NCI-H2196 treated with DMSO at 0.1 percent for 48 hours (cell line): ENCODE measurements around the gene SYDE2.
"Not testable (repeated sequence)": the region's sequence is repeated elsewhere in the genome, so short reads cannot be mapped to it uniquely, and the experiment has no call there.

ENCODE experiments used
- DNase-seq: peaks from one replicate; lab custom pipeline; 2025; ENCODE audit not compliant: unreplicated experiment; lab: John Stamatoyannopoulos, UW

SYDE2 gene, protein sequence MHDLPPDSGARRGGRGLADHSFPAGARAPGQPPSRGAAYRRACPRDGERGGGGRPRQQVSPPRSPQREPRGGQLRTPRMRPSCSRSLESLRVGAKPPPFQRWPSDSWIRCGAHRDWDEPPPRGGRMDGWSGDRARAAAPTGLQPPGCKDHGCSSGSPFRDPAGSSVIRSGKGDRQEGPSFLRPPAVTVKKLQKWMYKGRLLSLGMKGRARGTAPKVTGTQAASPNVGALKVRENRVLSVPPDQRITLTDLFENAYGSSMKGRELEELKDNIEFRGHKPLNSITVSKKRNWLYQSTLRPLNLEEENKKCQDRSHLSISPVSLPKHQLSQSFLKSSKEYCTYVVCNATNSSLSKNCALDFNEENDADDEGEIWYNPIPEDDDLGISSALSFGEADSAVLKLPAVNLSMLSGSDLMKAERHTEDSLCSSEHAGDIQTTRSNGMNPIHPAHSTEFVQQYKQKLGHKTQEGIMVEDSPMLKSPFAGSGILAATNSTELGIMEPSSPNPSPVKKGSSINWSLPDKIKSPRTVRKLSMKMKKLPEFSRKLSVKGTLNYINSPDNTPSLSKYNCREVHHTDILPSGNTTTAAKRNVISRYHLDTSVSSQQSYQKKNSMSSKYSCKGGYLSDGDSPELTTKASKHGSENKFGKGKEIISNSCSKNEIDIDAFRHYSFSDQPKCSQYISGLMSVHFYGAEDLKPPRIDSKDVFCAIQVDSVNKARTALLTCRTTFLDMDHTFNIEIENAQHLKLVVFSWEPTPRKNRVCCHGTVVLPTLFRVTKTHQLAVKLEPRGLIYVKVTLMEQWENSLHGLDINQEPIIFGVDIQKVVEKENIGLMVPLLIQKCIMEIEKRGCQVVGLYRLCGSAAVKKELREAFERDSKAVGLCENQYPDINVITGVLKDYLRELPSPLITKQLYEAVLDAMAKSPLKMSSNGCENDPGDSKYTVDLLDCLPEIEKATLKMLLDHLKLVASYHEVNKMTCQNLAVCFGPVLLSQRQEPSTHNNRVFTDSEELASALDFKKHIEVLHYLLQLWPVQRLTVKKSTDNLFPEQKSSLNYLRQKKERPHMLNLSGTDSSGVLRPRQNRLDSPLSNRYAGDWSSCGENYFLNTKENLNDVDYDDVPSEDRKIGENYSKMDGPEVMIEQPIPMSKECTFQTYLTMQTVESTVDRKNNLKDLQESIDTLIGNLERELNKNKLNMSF

DNA sequence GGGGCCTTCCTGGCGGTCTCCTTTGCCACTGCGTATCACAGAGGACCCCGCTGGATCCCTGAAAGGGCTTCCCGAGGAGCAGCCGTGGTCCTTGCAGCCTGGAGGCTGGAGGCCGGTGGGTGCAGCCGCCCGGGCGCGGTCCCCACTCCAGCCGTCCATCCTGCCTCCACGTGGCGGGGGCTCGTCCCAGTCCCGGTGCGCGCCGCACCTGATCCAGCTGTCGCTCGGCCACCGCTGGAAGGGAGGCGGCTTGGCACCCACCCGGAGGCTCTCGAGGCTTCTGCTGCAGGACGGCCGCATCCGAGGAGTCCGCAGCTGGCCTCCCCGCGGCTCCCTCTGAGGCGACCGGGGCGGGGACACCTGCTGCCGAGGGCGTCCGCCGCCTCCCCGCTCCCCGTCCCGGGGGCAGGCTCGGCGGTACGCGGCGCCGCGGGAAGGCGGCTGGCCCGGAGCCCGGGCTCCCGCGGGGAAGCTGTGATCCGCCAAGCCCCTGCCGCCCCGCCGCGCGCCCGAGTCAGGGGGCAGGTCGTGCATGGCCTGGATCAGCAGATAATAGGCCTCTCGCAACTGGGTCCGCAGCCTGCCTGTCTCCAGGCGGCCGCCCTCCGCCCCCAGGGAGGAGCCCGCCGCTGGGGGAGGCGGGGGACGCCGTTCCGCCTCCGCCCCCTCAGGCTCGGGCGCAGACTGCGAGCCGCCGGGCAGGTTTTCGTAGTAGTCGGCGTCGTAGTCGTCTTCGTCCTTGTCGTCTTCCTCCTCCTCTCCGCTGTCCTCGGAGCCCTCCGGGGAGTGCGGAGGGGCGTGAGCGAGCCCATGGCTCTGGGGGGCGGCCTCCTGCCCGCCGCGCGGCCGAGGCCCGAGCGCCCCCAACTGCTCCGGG is at the start of gene SYDE2:
TSS of gene SYDE2 (minus strand) at position 554 of the 877 bp plus-strand sequence. CDS start at position 534, 20 bp downstream.
- peak; percentile 49 for DNase-seq

DNA sequence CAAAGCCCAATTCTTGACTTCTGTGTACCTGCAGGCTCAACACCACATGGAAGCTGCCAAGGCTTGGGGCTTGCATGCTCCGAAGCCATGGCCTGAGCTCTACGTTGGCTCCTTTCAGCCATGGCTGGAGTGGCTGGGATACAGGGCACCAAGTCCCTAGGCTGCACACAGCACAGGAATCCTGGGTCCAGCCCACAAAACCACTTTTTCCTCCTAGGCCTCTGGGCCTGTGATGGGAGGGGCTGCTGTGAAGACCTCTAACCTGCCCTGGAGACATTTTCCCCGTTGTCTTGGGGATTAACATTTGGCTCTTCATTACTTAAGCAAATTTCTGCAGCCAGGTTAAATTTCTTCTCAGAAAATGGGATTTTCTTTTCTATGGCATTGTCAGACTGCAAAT is 48.2 kb upstream of the SYDE2 start:
- DNase-seq = not testable (repeated sequence)

DNA sequence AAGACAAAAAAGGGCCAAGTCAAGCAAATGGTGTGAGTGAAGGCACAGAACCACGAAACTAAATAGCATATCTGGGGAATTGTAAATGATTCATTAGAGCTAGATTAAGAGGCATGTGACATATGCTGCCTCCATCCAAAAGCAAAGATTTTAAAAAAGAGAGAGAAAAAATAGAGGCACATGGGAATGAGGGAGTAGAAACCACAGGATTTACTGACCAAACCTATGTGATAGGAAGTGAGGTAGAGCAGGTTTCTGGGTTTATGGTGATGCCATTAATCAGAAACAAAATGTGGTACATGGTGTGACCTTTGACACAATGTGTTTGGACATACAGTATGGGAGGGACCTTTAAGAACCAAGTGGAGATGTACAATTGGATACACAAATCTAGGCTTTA is 45.1 kb upstream of the SYDE2 start:
- no peak for DNase-seq

DNA sequence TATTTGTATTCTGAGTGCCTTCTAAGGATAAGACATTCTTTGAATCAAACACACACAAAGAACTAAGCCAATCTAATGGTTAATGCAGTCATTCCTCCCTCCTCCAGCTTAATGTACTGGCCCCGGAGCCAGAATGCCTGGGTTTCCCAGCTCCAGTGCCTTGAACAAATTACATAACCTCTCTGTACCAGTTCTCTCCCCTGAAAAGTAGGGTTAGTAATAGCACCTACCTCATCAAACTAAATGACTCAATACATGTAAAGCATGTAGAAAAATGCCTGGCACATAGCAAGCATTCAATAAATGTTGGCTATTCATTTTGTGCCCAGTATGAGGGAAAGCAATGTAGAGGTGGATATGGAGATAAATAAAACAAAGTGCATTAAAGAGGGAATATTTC is 44.6 kb upstream of the SYDE2 start:
- DNase-seq = no peak

DNA sequence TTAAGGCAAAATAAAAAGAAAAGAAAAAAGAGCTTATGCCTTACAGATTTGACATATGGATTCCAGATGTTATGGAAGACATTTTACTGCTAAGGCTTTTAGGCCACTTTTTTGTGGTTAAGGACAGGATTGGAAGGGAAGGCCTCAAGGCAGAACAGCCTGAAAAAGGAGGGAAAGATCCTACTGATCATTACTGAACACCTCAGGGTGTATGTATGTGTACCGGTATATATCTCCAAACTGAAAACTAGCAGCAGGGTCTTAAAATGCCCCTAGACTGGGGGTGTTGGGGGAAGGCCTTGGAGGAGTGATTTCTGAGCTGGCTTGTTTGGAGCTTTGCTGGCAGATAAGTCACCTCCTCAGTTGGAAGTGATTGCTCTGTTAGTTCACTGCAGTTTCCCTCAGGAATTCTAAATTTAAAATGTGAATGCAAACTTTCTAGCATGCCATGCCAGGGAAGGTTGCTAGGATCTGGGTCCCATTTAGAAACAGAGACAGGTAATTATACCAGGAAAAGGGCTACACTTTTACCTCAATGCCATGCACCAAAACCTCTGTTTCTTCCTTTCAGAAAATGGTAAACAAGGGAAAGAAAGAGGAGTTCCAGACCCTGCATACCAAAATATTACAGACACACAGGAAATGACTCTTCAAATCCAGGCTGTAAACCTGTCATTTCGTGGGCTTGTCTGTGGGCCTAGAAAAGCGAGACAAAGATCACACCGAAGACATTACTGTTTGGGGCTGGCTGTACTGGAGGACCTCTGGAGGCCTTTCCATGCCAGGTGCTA is 43.6 kb upstream of the SYDE2 start:
- no peak for DNase-seq

DNA sequence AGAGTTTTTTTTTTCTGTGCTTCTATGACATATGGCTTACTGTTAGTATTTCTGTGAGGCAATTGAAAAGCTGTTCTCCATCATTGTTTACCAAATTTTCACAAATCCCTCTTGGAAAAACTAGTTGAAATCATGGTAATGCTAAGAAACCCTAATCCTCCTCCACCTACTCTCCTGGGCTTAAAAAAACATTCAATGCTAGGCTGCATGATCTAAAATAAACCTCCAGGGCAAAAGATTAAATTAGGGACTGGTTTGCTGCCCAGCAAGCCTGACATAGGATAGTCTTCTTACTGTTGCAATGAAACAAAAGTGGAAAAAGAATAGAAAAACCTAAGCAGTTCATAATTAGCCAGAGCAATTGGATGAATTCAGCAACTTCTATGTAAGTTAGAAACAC is 42.6 kb upstream of the SYDE2 start:
- no peak for DNase-seq

DNA sequence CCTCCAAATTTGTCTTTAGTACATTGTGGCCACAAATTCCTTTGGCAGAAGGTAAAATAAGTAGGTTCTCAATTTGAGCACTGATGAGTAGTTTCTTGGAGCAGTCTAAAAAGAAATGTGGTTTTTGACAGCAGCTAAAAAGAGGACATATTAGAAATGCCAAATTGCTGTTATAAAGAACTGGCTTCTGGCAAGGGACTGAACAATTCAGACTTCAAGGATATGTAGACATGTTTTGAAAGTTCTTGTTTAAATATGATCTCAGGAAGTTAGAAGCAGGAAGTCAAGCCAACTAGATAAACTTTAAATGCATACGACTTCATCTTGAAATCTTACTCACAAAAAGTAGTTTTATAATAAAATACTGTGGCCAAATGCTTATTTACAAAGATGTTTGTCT is 39.8 kb upstream of the SYDE2 start:
- DNase-seq = no peak

DNA sequence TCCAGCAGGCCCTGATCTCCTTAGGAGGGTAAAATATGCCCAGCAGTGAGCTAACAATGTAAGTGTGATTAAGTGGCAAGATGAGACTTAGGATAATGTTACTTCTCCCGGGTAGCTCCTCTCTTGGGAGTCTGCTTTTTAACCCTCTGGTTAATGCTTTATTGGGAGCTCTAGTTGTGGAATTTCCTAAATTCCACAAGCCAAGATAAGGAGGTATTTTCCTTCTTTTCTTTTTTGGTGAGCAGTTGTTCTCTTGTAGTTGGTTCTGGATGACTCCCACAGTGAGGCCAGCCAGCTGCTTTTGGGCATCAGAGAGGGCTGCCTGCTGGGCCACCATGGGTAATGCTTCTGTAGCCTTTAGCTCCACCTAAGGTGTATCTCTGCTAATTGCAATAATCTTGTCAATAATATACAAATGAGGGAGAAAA is 39.4 kb upstream of the SYDE2 start:
- DNase-seq = peak; percentile 18

DNA sequence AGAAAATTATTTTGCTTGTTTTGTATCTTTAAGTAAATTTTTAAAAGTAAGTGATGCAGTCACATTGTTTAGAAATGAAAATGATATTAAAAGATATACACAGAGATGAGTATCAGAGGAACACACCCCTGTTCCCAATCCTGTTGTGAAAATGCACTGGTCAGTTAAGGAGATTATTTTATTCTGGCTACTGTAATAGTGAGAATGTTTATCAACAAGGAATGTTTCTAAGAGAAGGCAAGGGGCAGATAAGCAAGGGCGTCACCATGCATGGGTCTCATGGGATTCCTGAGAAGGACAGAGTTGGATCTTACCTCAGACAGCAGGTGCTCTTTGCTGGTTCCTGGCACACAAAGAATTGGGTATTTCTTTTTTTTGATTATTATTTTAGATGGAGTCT is 36.8 kb upstream of the SYDE2 start:
- DNase-seq = no peak

DNA sequence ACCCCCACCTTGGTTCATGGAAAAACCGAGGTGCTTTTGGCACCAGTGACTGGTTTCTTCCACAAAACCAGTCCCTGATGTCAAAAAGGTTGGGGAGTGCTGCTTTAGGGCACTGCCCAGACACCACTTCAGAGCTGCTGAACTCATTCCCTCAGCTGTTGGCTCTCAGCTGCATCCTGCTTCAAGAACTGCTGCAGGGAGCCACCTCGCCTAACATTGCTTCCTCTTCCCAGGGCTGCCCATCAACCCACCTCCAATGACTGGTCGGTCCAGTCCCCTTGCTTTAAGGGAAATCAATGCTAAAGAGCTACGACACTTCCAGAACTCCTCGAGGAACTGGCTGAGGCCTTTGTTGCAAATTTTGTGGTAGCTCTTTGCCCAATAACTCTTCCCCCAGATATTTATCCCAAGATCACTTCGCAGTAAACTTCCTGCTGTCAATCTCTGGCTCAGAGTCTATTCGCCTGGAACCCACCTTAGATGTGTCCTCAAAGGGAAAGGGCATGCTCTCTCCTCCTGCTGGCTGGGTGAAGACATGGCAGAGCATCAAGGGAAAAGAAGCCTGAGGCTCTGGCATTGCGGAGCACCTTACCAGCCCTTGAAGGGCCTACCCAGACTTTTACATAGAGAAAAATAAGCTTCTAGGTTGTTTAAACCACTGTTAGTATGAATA is 29.6 kb upstream of the SYDE2 start:
- DNase-seq = no peak

DNA sequence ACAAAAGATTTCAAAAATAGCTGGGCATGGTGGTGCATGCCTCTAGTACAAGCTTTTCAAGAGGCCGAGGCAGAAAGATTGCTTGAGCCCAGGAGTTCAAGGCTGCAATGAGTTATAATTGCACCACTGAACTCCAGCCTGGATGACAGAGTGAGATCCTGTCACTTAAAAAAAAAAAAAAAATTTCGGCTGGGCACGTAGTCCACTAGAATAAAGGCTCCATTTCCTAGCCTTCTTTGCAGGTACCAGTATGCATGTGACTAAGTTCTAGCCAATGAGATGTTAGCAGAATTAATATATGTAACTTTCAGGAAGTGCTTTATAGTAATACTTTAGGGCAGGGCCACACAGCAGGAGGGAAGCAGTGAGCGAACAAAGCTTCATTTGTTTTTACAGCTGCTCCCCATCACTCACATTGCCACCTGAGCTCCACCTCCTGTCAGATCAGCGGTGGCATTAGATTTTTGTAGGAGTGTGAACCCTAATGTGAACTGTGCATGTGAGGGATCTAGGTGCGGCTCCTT is 28.8 kb upstream of the SYDE2 start:
- DNase-seq = no peak

DNA sequence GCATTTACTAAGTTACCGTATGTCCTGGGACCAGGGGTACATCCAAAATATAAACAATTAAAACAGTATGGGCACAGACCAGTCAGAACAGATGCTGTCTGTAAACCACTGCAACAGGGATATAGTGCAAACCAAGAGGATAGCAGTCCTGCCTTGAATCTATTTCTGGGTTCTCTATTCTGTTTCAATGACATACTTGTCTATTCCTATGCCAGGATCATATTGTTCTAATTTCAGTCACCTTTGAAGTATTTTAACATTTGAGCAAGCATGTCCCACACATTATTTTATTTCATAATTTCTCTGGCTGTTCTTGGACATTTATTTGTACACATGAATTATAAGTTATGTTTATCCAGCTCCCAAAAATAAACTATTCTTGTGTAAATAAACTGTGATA is 28.2 kb upstream of the SYDE2 start:
- no peak for DNase-seq

DNA sequence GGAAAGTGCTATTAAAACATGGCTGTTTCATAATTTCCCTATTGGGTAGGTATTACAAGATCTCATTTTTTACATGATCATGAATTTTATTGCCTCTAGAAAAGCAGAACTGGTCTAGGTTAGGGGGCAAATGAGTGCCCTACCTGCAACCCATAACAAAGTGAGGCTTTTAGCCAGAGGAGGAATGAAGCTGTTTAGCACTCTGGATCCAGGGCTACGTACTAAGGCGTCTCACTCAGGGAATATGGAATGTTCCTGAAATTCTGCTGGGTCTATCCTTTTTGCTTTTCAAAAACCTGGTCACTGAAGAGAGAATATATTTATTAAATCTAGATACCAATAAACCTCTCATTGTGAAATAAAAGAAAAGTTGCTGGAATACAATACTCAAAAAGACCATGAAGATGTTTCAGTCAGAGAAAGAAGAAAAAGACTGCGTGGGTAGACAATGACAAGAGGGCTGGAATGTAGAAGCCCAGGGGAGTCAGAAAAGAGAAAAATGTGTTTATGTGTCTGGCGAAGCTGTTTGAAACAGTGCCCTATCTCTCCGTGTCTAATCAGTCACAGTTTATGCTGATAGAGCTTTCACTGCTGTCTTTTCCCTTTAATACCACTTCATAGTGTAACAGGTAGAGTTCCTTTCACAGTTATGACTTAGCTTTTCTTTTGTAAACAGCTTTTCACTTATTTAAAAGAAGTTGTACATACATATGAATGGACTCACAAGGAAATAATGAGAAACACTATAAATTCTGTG is 25.0 kb upstream of the SYDE2 start:
- DNase-seq = no peak

DNA sequence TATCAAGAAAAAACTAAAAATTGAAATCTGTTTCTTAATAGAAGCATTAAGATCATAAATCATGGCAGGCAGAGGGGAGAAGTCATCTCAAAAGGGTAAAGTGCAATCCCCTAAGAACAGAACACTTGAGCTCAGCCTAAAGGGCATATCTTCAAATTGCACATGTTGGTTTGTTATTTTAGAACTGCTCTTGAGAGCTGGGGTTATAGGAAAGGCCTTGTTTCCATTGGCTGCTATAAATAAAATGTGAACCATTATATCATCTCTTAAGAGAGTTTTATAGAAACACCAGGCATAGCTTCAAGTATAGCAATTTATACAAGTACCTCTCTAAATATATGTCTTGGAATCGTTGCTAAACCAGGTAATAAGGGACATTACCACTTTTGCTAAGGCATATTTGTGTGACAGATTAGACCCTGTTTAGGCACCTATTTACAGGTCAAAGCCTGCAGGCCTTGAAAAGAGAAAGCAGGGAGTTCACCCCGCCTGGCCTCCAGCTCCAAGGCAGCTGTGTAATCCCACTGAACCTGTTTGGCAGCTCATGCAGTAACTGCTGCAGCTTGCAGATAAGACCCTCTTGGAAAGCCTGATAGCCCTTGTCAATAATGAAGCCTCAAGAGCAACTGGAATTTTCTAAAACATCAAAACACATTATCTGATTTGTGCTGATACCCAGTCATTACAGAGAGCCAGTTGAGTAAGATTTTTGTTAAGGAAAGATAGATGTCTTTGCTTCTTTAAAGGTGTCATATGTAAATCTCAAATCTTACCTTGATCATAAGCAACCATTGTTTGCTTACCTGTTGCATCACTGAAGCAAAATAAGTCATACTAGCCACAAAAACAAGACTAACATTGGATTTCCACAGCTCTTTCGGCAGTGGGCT is 24.2 kb upstream of the SYDE2 start:
- no peak for DNase-seq

DNA sequence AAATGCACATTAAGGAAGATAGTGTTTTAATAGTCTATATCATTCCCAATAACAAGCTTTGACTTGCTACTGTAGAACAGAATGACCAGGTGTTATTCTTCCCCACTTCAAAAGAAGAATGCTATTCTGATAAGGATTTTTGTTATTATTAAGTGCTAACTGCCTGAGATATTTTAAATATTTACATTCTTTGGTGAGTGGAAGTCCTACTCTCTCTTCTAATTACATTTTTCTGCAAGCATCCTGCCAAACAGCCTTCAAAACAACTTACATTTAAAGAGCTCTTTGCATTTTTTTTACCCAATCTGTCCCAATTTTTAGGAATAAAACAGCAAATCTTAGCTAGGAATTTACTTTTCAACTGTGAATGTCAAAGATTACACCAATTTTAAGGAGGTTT is 23.5 kb upstream of the SYDE2 start:
- no peak for DNase-seq

DNA sequence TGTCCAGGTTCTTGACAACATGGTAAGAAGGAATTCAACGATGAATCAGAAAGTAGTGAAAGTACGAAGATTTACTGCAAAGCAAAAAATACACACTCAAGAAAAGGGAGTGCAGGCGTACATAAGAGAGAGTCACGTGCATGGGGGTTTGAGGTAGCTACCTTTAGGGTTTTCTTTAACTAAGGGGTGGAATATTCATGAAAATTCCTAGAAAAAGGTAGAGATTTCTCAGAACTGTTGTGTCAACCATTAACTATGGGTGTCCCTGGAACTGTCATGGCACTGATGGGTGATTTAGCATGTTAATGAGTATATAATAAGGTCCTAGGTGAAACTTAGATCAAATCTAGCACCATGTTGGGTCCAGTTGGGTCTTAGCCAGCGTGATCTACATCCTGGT is 22.5 kb upstream of the SYDE2 start:
- no peak for DNase-seq

DNA sequence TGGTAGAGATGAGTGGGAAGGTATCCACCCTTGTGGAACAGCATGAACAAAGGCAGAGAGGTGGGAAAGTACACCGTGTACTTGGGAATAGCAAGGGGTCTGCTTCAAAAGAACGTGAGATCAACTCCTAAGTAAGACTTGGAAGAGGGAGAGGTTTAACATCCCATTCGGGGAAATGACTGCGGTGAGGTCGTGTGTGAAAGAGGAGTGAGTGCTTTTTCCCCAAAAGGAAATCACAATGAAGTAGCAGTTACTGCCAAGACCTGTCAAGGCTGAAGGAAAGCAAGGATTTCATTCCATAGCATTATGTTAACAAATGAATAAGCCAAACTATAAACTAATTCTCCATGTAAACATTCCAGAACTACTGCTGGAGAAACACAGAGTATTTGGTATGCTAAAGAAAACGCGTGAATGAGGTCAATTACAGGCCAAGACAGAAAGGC is 20.0 kb upstream of the SYDE2 start:
- no peak for DNase-seq
